ENCODE data around the gene EID3.

GRCh38 chr12:104290855-104291254 is 12.7 kb upstream of the EID3 start:
- TF ChIP-seq IKZF1 (conservative IDR thresholded peaks at IDR 0.05) (no peak), CTCF (IDR thresholded peaks at IDR 0.05 in 2 of 3, conservative IDR thresholded peaks at IDR 0.05 in 1 of 3; ENCODE audit: control insufficient read depth in 2 of 3, extremely low read depth in 1 of 3, insufficient read depth in 1 of 3, low read depth in 3 of 3, low read length in 3 of 3) (no peak), NRF1 (conservative IDR thresholded peaks at IDR 0.05; ENCODE audit: low read depth, low read length) (no peak), PBX3 (IDR thresholded peaks at IDR 0.05; ENCODE audit: insufficient replicate concordance, low read depth, low read length) (no peak), JUND (IDR thresholded peaks at IDR 0.05; ENCODE audit: low read depth, low read length) (no peak), CHD2 (IDR thresholded peaks at IDR 0.05; ENCODE audit: borderline replicate concordance, low read depth, low read length) (no peak), EZH2 (IDR thresholded peaks at IDR 0.05; ENCODE audit: borderline replicate concordance, control insufficient read depth, low read depth, low read length) (no peak), USF2 (IDR thresholded peaks at IDR 0.05; ENCODE audit: borderline replicate concordance, low read depth, low read length) (no peak)

All from GM12878 (cell line).